GM21825 (cell line): Measurements from ENCODE around the gene ADARB2.

Experiments
- ATAC-seq: cut with Tn5 transposase; IDR thresholded peaks from one replicate; pipeline ENCODE4 v1.9.1; 2021; ENCODE audit warnings: mild to moderate bottlenecking, moderate library complexity; ENCODE audit not compliant: unreplicated experiment

Gene ADARB2

GRCh38 chr10:1736144-1736971, 967 bp downstream of the ADARB2 start:
- no peak for ATAC-seq

DNA sequence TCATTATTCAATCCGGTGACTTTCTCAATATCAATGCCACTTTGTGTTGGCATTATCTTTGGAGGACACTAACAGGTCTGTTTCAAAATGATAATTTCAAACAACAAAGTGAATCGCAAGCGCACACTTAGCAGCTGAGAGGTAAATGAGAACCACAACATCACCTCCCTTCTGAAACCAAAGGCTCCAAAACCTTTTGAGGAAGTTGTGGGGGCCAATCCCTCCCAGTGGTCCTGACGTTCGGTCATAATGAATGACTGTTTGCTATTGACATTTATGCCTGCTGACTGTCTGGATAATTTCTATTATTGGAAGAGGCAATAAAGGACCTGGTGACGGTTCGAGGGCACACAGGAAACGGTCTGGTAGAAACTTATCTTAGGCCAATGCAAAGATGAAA, 1.8 kb downstream of the ADARB2 start:
- ATAC-seq, result no peak

DNA sequence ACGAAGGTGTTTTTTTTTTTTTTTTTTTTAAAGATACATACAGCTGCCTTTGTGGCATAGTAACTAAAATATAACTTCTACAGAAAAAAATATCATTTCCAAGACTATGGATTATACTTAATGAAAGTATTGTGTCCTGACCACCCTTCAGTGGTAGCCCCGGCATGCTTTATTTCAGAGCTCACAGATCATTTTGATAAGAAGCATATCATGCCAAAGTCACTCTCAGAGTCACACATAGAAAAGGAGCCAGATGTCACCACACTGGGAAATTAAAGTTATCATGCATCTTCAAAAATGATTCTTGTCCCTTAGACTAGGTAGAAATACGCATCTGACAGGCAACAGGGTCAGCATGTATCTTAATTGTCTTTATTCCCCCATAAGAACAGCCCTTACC, 3.0 kb downstream of the ADARB2 start:
- ATAC-seq, result no peak

- ATAC-seq, result no peak
These were observed 3.6 kb downstream of the ADARB2 start for GRCh38 chr10:1733720-1734119.

- no peak for ATAC-seq
These were observed 4.7 kb downstream of the ADARB2 start for GRCh38 chr10:1732564-1732996.

- no peak for ATAC-seq
These were observed 5.7 kb downstream of the ADARB2 start for GRCh38 chr10:1731592-1731991.

DNA sequence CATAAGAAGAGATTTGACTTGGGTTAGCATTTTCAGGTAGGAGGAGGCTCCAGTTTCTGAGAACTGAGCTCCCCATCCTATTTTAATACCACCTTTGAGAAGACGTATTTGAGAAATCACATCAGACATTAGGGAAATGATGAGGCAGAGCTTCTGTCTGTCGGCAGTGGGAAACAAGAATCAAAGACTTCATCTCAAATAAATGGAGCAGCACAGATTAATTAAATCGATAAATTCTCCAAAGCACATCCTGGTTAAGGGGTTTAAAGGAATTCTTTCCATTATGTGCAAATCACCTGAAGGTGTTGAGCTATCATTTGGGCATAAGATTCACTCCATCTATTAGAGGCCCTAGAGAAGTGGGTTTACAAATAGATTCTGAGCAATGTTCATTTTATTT, 7.6 kb downstream of the ADARB2 start:
- ATAC-seq, result no peak

GRCh38 chr10:1726861-1727260, 10.5 kb downstream of the ADARB2 start:
- no peak for ATAC-seq

DNA sequence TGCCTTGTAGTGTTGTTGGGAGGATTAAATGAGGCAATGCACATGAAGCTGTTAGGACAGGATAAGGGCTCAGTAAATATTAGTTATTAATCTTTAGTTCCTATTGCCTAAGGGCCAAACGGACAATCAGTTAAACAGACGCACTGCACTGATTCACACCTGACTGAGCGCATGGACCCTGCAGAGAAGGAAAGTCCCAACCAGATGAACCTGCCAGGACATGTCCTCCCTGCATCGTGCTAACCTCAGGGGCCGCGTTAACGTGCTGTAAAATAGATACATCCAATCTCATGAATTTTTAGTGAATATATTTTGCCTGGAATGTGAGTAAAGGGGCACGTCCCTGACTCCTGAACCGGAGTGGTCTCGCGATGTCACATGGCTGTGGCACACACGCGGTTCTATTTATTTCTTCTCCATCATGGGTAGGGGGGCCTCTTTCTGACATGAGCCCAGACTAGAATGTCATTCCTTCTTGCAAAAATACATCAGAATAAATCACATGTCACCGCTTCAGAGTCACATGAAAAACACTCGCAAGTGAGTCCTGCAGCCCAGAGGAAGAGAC, 12.3 kb downstream of the ADARB2 start:
- no peak for ATAC-seq

- ATAC-seq, result no peak
These were observed 20.5 kb downstream of the ADARB2 start for GRCh38 chr10:1716839-1717238.

DNA sequence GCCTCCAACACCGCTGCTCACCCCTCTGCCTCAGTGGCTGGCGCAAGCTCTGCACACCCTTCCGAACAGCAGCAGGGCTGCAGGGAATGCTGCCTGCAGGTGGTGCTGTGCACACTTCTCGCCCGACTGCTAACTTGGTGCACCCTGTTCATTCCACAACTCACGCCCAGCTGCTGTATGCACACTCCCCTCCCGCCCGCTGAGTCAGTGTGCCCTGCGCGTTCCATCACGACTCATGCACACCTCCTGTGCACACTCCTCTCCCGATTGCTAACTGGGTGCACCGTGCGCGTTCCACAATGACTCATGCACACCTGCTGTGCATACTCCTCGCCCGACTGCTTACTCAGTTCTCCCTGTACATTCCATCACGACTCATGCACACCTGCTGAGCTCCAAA, 21.5 kb downstream of the ADARB2 start:
- ATAC-seq, result no peak

- ATAC-seq, result no peak
These were observed 24.2 kb downstream of the ADARB2 start for GRCh38 chr10:1712944-1713671.

GRCh38 chr10:1712314-1712713, 25.0 kb downstream of the ADARB2 start:
- ATAC-seq, result no peak

GRCh38 chr10:1709161-1709560, 28.2 kb downstream of the ADARB2 start:
- no peak for ATAC-seq

- no peak for ATAC-seq
These were observed 28.6 kb downstream of the ADARB2 start for GRCh38 chr10:1708746-1709145.

GRCh38 chr10:1706711-1707110, 30.6 kb downstream of the ADARB2 start:
- ATAC-seq, result no peak

- no peak for ATAC-seq
These were observed 31.1 kb downstream of the ADARB2 start for GRCh38 chr10:1706256-1706655.

DNA sequence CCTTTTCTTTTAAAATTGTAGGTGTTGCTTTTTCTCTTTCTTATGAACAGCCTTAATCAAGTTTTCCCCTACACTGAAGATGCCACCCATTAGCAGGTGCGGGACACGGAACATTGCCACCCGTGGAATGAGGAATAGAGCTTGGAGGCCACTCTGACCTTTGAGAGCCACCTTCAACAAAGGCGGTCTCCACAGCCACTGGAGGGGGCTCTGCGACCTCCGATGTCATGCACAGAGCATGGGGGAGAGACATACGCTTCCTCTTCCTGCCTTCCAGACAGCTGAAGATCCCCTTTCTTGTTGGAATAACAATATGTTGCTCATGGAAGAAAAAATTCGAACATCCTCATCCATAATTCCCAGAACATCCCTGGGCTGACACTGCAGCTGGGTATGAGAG, 39.1 kb downstream of the ADARB2 start:
- ATAC-seq, result no peak

DNA sequence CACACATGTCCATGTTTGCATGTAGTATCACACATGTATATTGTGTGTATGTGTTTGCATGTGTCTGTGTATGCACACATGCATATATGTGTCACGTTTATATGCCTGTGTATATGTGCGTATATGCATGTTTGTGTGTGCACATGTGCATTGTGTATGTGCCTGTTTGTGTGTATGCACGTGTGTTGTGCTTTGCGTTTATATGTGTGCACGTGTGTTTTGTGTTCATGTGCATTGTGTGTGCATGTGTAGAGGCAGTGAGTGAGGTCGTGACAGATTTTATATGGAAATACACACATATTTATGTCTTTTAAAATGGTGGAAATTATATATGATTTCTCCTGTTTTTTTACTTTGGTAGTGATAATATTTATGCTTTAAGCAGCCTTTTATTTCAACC, 41.2 kb downstream of the ADARB2 start:
- ATAC-seq, result no peak

DNA sequence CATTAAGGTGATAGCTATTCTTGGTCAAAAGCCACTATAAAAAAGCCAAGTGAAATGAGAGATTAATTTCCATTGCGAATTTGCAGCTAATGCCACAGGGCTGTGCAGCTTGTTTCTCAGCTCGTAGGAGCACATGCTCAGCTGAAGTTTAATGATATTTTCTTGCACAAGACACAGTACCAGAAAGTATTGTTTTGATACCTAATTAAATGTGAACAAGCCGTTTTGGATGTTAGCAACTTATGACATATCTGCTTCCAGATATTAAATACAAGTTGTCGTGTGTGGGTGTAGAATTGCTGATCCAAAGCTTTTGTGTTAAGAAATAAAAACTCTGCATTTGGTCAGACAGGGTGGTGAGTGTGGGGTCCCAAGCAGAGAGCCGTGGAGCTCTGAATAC, 47.2 kb downstream of the ADARB2 start:
- no peak for ATAC-seq

DNA sequence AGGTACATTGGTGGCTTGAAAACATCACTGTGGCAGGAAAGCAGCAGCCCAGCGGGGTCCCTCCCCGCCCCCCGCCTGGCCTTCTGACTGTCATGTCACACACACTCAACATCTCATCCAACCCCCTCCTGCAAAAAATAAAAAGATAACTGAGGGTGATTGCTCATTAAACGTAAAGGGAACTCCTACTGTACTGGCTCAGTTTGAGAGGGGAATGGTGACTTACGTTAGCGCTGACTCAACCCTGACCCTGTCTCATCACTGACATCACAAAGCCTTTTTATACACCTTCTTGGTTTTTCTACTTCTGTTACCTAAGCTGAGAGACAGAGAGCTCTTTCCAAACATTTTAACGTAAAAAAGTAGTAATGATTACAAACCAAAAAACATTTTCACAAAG, 48.8 kb downstream of the ADARB2 start:
- no peak for ATAC-seq

DNA sequence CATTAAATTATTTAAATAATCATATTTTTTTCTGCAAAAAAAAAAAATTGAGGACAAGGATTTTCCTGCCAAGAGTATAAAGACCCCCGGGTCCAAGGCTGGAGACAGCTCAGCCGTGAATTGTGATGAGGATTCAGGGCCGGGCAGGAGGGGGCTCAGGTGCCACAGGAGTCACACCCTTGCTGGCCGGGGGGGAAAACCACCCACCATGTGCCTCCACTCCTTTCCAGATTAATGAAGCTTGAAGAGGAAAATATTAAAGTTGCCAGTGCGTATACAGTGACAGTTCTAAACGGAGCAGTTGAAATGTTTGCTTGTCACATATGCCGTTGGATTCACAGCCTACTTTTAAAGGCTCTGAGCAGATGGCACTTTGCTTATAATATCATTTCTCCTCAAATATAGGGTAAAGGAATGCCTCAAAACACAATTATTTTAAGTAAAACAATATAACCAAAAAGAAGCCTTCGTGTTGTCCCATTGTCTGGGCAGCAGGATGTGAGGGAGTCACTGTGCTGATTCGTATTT, 49.6 kb downstream of the ADARB2 start:
- ATAC-seq, result no peak
